ENCODE data around the gene RPS21.

Gene RPS21

GRCh38 chr20:62409086-62409853 lies 22.4 kb downstream of the RPS21 start:
- no peak overlapping the region for H3K4me3 ChIP-seq (ENCODE audit: low read depth, low read length)
- TF ChIP-seq, protein P1, sequence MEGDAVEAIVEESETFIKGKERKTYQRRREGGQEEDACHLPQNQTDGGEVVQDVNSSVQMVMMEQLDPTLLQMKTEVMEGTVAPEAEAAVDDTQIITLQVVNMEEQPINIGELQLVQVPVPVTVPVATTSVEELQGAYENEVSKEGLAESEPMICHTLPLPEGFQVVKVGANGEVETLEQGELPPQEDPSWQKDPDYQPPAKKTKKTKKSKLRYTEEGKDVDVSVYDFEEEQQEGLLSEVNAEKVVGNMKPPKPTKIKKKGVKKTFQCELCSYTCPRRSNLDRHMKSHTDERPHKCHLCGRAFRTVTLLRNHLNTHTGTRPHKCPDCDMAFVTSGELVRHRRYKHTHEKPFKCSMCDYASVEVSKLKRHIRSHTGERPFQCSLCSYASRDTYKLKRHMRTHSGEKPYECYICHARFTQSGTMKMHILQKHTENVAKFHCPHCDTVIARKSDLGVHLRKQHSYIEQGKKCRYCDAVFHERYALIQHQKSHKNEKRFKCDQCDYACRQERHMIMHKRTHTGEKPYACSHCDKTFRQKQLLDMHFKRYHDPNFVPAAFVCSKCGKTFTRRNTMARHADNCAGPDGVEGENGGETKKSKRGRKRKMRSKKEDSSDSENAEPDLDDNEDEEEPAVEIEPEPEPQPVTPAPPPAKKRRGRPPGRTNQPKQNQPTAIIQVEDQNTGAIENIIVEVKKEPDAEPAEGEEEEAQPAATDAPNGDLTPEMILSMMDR (IDR thresholded peaks at IDR 0.05; ENCODE audit: low read depth, low read length), result no peak

GRCh38 chr20:62409931-62410745 lies 23.2 kb downstream of the RPS21 start:
- no peak overlapping the region for H3K4me3 ChIP-seq (ENCODE audit: low read depth, low read length)

GRCh38 chr20:62410746-62411478 lies 24.0 kb downstream of the RPS21 start:
- H3K4me3 ChIP-seq (ENCODE audit: low read depth, low read length), result no peak overlapping the region

More at GRCh38 chr20:62409931-62410745, 23.2 kb downstream of the RPS21 start:
- TF ChIP-seq, protein P1 (IDR thresholded peaks at IDR 0.05; ENCODE audit: low read depth, low read length), result peak; percentile 35; the same call in 1 of the 2 replicates

GRCh38 chr20:62411479-62412193 lies 24.7 kb downstream of the RPS21 start:
- TF ChIP-seq, protein P1 (IDR thresholded peaks at IDR 0.05; ENCODE audit: low read depth, low read length), result no peak
- no peak overlapping the region for H3K4me3 ChIP-seq (ENCODE audit: low read depth, low read length)

More at GRCh38 chr20:62410746-62411478, 24.0 kb downstream of the RPS21 start:
- TF ChIP-seq, protein P1 (IDR thresholded peaks at IDR 0.05; ENCODE audit: low read depth, low read length), result no peak

GRCh38 chr20:62412194-62413024 lies 25.5 kb downstream of the RPS21 start:
- H3K4me3 ChIP-seq (ENCODE audit: low read depth, low read length), result no peak overlapping the region
- TF ChIP-seq, protein P1 (IDR thresholded peaks at IDR 0.05; ENCODE audit: low read depth, low read length), result no peak

DNA sequence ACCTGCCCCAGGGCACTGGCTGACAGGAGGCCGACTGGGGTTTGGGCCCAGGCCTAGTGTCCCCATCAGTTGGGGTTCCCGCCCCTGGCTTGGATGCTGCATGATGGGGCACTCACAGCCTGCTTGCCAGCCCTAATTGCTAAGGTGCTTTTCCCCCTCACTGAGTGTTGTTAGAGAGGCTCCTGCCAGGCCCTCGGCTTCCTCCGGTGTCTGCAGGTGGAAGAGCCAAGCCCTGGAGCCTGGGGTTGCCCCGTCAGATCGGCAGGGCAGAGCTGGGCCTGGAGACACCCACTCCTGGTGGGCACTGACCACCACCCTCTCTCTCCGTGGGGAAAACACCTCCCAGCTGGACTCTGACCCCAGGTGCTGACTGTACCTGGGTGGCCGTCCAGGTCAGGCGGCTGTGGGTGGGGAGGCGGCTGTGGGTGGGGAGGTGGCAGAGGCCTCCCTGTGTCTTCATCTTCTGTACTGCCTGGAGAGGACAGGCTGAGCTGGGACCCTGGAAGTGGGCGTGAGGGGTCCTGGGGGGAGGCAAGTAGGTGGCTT lies 26.2 kb downstream of the RPS21 start:
- TF ChIP-seq, protein P1 (IDR thresholded peaks at IDR 0.05; ENCODE audit: low read depth, low read length), result no peak
- H3K4me3 ChIP-seq (ENCODE audit: low read depth, low read length), result no peak overlapping the region
